Measurements from ENCODE around the gene PPIE.
A peak's percentile ranks its signal among the peaks of the same experiment; 100 is the strongest.

The PPIE gene

GRCh38 chr1:39738622-39739366 lies at the start of gene PPIE:
Gene PPIE (plus strand): TSS chr1:39738882. CDS start chr1:39738901, 19 bp downstream.
- peak; percentile 90 for DNase-seq (ENCODE audit: low spot score)

GRCh38 chr1:39689214-39689613 lies 49.5 kb upstream of the PPIE start:
- no peak for DNase-seq (ENCODE audit: low spot score)

DNA sequence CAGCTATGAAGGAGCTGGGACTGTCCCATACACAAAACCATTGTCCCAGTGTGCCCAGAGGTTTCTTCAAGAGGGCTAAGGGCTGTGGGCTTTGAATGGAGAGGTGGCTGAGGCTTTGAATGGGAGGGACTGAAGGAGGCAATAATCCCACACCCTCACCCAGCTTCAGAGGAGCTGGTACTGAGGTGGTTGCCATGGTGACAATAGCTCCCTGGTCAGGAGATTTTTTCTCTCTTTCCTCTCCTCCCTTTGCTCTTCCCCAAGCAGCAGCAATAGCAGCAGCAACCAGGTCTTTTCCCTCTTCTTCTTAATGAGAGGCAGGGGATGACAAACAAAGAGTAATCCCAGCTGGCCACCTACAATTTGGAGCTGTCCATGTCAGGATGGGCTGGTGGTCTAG lies 49.0 kb upstream of the PPIE start:
- no peak for DNase-seq (ENCODE audit: low spot score)

- no peak for DNase-seq (ENCODE audit: low spot score)
Measured at GRCh38 chr1:39690225-39690624, 48.5 kb upstream of the PPIE start.

DNA sequence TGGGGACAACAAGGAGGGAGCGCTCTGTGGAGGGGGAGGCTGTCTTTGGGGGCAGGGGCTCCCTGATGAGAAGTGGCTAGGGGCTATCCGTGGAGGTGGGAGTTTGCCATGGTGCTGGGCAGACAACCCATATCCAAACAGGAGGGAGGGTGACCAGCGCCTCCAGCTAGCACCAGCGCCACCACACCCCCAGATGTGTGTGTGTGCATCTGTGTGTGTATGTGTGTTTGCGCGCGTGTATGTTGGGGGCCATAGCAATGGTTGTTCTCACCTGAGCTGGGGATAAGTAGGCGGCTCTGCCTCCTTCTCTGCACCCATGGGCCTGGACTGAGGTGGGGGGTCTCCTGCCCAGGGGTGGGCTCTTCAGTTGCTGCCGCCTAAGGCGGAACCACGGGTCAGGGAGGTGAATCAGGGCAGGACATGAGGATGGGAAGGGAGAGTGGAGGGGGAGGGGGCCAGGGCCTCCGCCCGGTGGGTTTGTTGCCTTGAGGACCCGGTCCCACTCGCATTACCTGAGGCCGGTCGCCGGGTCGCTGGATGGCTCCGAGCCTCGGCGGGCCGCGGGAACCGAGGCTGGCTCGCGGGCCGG lies 47.8 kb upstream of the PPIE start:
- no peak for DNase-seq (ENCODE audit: low spot score)

DNA sequence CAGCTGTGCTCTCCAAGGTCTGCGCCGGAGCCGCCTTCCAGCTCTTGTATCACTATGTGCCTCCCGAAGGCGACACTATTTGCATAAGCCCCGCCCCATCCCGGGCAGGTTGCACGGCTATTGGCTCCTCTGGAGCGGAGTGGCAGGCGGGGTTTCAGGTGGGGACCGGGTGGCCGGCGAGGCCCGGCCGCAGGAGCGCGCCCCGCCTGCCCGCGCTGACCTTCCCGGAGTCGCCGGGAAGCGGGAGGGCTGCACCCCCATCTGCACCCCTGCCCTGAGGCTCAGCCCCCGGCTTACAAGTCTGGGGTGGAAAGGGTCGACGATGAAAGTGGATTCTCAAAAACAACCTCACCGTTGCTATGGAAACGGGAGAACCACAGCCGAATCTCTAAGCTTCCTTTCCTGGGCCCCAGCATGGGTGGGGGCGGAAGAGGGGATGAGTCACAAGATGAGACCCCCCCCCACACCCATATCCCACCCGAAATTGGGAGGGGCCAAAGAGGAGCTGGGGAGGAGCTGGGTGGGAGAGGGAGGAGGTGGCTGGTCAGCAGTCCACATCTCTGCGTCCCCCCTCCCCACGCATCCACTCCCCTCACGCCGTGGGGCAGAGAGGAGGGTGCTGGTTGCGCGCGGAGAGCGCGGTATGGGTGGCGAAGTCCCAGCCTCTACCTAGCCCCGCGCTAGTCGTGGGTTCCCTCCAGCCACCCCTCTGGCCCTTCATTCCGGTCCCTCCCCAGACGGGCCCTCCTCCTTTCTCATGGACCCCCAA lies 47.1 kb upstream of the PPIE start, which contains the start of gene HPCAL4:
TSS of gene HPCAL4 (minus strand) at position 51 of the 769 bp plus-strand sequence. CDS start 6,830 bp downstream, outside the sequence.
- DNase-seq (ENCODE audit: low spot score): peak; percentile 90

DNA sequence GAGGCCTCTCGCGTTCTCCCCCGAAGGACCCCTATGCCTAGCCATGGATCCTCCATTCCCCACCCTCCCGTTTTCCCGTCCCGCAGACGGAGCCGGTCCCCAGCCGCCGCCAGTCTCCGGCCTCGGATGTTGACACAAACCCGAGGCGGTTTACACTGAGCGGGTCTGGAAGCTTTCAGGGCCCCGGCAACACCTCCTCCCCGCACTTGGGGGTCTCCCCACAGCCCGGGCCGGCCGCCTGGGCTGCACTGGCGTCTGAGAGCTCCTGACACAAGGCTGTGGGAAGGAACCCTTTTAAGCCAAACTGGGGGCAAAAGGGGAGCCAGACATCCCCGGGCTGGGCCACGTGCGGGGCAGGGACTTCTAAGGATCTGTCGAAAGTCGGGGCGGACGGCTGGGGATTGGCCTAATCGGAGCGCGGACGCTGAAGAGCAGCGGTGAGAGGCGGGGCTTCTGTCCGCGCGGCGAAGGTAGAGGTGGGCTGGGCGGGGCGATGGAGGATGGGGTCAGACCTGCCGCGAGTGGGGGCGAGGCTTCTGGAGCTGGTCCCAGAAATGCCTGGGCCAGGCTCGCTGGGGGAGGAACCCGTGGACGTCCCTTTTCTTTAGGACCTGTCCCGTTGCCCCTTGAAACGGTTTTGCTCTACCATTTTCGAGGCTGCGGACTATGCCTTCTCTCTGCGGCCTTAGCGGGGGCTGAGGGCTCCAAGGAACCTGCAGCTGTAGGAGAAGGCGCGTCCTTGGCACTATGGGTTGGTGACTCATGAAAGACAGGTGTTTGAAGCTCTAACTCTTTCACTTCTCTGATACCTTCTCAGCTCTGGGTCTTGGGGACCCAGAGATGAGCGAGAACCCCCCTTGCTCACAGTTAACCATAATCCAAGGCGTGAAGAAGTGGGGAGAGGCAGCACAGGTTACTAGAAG lies 46.3 kb upstream of the PPIE start:
- DNase-seq (ENCODE audit: low spot score): no peak

DNA sequence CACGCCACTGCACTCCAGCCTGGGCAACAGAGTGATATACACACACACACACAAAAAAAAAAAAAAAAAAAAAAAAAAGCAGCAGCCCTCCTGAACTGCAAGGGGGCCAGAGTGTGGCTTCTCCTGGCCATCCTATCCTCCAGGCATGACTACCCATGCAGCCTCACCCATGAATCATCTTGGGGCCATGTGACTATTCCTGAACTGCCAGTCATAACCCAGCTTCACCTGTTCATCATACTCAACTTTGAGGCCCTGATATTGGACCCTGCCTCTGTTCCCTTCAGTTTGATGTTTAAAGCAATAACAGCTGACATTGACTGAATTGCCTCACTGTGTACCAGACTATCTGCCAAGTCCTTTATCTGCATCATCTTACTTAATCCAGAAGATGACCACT lies 44.7 kb upstream of the PPIE start:
- DNase-seq (ENCODE audit: low spot score): no peak

- DNase-seq (ENCODE audit: low spot score): no peak
Measured at GRCh38 chr1:39695016-39695415, 43.7 kb upstream of the PPIE start.

GRCh38 chr1:39696448-39696847 lies 42.2 kb upstream of the PPIE start:
- no peak for DNase-seq (ENCODE audit: low spot score)

DNA sequence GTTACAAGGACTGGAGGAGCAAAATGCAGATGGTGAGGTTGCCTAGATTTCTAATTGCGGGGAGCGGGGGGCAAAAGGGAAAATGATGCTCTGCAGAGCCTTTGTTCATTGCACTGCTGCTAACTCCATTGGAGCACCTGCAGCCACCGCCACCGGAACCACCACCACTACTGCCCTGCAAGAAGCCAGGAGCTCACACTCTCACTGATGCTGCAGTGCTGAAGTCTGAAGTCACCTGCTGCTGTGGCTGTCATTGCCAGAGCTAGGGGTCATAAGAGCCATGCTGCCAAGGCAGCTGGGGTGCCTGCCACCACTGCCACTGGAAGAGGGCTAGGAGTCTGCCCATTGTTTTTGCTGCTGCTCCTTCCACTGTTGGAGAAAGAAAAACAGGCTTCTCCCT lies 40.1 kb upstream of the PPIE start:
- no peak for DNase-seq (ENCODE audit: low spot score)

DNA sequence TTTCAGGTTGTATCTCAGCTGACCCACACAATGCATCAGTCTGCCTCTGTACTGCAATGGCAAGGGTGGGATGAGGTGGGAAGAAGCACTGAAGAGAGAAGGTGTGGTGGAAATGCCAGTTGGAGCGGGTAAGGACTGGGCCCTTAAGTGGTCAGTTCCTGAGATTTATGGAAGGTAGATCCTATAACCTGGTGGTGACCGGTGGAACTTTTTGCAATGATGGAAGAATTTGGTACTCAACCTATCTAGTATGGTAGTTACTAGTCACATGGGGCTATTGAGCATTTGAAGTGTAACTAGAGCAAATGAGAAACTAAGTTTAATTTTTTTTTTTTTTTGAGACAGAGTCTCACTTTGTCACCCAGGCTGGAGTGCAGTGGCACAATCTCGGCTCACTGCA lies 39.3 kb upstream of the PPIE start:
- DNase-seq (ENCODE audit: low spot score): no peak

DNA sequence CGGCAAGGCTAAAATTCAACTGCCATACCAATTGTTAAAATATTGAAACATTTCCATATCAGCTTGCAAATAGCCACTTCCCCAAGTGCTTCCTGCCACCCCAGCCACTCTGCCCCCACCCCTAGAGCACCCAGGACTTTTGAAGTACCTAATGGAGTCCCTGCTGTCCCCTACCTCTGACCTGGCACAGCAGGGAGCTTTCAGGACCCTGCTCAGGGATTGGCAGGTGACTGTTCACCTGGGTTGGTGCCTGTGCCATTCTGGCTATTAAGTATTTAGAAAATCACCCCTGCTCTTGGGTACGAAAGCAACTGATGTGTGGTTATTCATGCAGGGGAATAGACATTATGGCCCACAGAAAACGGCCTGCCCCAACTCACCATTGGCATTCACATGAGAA lies 38.3 kb upstream of the PPIE start:
- no peak for DNase-seq (ENCODE audit: low spot score)

GRCh38 chr1:39701049-39701439 lies 37.6 kb upstream of the PPIE start:
- DNase-seq (ENCODE audit: low spot score): no peak

DNA sequence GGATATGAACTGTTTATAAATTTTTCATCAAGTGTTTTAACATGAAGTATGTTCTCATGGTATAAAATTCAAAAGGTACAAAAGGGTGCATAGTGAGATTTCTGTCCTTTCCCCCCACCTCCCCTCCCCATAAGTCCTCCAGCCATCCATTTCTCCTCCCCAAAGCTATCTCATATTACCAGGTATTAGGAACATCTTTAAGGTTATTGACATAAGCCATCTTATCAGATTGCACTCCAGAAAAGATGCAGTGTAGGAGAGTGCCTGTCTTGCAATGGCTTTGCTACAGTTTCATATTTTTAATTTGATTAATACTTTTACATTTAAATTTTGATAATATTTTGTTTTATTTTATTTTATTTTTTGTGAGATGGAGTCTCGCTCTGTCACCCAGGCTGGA lies 33.9 kb upstream of the PPIE start:
- DNase-seq (ENCODE audit: low spot score): no peak

DNA sequence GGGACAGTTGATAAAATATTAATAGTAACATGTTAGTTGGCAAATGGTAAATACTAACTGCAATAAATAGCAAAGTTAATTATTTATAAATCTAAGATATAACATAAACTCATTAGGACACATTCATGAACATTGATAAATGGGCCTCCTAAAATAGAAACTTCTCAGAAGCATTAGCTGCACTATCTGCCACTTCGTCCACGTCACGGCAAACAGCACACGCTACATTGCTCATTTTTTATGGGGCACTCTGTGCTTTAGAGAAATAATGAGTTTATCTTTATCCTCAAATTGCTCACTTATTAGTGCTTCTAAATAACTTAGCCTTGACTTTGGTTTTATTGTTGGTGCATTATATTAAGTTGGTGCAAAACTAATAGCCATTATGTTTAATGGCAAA lies 31.2 kb upstream of the PPIE start:
- DNase-seq (ENCODE audit: low spot score): no peak

- no peak for DNase-seq (ENCODE audit: low spot score)
Measured at GRCh38 chr1:39711104-39711965, 27.3 kb upstream of the PPIE start.

- DNase-seq (ENCODE audit: low spot score): no peak
Measured at GRCh38 chr1:39711966-39712340, 26.7 kb upstream of the PPIE start.

- DNase-seq (ENCODE audit: low spot score): no peak
Measured at GRCh38 chr1:39713557-39713956, 25.1 kb upstream of the PPIE start.

DNA sequence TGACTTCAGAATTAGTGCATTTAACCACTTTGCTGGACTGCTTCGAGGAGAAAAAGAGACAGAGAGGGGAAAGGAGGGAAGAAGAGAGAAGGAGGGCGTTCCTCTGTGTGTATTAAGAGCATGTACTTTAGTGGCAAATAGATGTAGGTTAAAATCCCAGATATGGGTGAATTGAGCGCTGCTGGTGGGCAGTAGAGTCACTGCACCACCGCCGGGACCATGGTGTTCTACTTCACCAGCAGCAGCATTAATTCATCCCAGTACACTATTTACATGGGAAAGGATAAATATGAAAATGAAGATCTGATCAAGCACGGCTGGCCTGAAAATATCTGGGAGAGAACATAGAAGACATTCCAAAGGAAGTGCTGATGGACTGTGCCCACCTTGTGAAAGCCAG lies 20.9 kb upstream of the PPIE start:
- DNase-seq (ENCODE audit: low spot score): no peak

Data from NAMALWA (cell line).